ENCODE results near the gene SEZ6.

Gene SEZ6

DNA sequence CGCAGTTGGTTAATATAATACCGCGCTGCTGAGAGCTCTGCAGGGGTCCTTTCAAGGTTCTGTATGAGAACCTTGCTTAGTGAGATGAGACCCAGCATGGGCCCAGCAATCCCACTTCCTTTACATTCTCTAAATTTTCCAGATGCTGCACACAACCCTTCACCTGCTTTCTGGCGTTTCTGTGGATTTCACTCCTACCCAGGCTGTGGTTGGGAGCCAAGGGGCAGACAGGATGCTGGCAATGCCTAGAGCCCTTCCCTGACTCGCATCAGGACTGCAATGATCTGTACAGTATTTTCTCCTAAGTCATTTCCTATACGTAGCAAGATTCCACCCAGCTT lies 27.0 kb upstream of the SEZ6 start:
- DNase-seq, result no peak

DNA sequence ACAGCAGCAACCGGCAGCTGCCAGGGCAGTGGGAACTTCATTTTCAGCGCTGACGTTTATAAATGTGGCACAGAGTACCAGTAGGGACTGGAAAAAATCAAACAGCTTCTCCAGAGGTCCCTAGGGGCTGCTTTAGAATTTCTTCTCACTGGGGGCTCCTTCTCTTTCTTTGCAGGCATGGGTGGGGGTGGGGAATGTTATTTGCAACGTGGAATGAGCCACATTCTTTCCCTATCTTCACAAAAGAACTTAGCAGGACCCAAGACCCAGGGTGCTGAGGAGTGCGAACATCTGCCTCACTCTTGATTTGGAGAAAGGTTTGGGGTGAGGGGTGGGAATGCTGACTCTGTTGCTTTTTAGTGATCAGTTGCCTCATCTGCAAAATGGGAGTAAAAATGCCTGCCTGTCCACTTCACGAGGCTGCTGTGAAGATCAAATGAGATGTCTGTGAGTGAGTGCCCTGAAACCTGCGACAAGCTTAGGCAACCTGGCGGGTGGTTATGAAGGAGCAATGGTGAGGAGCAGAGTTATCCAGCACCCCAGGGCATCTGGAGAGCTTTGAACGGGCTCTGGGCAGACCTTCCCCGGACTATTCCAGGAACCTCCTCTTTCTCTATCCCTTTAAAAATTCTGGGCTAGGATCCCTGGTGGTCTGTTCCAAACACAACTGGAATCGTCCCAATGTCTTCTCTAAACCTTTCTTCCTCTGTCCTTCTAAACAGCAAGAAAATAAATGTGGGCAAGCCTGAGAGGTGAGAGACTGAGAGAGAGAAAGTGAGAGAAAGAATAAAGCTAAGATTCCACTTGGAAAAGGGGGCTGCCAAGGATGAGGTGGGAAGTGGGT lies 26.4 kb upstream of the SEZ6 start:
- no peak for DNase-seq

DNA sequence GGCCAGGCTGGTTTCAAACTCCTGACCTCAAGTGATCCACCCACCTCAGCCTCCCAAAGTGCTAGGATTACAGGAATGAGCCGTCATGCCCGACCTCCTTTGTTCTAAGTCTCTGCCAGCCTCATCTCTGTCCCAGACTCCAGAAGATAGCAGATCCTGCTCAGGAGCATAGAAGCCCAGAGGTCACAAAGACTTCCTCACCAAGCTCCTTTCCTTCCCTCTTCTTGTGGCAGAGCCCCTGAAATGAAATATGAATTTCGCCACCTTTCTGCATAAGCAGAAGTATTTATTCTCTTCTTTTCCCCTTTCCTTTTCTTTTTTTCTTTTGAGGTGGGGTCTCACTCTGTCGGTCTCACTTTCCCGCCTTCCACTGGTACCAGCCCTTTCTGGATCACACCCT lies 25.7 kb upstream of the SEZ6 start:
- no peak for DNase-seq

DNA sequence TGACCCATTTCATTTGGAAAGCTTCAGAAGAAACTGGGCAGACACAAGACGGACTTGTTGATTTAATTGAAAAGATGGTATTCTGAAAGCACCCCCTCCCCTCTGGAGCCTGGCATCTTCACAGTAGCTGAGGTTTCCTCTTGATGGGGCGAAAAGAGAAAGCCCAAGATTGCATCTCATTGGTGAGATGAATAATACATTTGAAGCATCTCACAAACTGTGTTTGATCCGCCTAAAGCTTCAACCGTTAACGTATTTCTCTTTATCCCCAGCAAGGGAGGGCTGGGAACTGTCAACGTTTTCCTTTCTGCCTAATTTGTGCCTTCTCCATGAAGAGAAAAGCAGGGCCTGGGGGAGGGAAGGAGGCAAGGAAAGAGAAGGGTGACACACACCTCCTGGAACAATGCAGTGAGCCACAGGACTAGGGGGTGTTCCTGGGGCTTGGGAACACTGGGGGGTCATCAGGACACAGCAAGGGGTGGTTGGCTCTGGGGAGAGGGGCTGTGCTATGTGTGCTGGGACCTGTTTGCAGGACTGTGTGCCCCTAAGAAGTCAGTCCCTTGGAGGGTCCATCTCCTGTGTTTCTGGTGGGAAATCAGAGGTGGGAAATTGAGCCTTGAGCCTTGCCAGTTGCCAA lies 18.6 kb upstream of the SEZ6 start:
- DNase-seq, result no peak

DNA sequence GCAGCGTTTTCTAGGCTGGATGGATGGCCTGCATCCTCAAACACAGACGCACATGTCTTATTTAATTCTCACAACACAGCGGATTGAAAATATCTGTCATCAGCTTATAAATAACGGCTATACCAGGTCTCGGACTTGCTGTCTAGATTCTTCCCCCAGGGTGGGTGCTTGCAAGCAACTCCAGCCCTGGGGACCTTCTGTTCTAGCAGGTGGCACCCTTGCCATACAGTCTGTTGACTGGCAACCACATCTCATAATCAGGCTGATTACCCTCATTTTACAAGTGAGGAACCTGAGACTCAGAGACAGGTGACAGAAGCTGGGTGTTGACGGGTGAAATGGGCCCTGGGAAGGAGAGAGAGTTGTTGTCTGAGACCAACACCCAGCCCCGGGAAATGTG lies 16.2 kb upstream of the SEZ6 start:
- DNase-seq, result no peak

DNA sequence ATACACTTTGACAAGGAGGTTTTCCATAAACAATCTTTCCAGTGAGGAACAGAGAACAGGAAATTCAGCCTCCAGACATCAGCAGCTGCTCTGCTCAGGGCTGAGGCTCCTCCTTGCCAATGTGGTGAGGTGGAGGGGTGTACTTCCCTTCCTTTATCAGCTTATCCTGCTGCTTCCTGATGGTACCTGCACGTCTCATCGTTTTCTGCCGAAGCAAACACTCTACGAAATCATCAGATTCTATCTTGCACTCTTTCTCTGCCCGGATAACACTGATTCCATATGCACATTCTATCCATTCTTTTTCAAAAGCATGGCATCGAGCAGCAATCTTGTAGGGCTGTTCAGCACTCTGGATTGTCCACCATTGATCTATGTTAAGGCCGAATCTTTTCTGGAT lies 15.4 kb upstream of the SEZ6 start:
- DNase-seq, result no peak

DNA sequence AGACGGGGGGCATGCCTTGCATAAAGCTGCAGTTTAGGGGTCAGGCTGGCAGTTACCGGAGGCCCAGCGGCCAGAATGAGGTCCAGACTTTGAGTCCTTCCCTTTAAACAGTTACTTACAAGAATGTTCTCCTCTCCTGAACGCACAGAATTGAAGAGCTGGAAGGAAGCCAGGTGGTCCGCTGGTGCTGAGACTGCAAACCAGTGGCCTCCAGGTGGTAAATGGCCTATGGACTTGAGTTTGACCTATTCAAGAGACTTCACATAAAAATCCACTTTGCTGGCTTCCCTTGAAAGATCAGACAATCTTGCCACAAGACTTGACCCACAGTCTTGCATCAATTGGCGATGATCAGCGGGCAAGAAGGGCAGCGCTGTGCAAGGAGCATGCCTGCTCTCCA lies 14.7 kb upstream of the SEZ6 start:
- no peak for DNase-seq

DNA sequence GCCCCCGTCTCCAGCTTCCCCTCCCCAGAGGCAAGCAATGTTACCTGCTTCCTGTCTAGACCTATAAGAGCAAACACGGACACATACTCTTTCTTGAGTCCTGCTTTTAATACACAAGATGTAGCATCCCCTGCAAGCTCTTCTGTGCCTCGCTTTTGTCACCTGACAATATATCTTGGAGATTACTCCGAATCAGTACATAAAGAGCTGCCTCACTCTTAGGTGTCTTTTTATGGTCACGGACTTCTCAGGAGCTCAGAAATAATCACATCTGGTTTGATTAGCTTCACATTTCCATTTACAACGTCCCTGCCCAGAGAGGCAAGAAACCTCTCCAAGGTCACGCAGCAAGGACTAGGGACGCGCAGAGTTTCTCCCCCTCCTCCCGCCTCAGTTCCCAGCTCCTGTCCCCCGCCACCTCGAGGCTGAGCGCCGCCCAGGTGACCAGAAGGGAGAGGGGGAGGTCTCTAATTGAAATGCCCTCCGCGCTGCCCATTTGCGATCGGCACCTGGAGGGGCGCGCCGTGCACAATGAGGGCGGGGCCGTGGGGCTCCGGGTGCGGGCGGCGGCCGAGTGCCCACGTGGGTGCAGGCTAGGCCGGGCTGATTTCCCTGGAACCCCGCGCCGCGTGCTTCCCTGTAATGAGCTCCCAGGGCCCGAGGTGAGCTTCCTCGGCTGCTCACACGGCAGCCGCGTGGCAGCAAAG lies 13.8 kb upstream of the SEZ6 start:
- DNase-seq, result no peak

DNA sequence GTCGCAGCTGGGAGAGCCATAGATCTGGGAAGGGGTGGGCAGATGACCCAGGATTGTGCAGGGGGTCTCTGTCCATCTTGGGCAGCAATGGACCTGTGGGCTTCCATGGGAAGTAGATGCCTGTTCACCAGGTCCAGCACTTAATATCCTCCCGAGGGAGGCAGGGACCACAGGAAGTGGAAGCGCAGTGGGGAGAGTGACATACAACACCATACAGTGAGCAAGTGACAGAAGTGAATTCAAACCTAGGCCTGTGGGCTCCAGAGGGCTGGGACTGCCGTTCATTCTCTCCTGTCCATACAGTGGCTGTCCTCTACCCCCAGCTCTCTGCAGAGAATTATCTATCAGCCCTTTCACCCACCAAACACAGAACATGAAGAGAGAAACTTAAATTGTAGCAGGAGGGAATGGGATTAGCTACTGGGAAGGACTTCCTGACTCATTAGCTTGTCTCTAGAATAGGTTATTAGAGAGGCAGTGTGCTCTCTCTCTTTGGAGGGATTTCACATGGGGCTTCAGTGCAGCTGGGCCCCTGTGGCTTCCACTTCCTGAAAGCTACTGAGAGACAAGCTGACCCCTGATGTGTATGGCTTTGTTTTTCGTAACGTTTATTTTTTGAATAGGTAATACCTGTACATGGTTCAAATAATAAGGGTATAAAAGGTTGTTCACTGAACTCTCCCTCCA lies 13.1 kb upstream of the SEZ6 start:
- DNase-seq, result no peak

DNA sequence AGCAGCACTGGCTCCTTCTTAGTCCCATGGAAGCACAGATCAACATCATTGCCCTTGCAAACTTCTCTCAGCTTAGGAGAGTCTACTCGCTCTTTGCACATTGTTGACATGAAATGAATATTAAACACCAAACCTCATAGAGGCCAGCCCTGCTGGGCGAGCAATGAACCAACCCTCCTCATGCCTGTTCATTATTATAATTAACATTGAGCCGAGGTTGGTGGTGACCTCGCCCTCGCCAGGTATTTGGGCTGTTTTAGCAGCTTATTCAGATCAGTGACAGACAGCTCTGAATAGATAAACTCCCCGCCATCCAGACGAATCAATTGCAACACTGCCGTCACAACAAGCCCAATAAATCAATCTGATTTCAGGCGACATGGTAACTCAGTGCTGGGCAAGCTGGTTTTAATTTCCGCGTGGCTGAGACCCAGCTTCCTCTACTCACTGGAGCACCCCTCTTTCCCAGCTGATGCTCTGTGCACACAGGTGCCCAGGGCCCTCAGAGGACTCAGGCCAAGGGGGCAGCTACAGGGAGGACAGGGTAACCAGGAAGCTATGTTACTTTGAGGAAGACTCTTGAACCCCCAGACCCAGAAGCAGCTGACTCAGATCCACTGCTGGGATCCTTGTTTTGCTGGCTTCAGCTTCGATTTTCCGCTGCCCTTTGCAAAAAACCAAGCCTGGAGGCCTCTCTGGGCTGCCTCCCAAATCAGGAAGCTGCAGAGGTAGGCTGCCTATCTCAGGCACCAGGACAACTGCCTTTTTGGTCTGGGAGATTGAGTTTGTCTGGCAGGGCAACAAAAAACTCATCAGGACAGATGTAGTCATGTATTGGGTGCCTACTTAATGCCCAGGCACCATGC lies 10.7 kb upstream of the SEZ6 start:
- DNase-seq, result no peak

DNA sequence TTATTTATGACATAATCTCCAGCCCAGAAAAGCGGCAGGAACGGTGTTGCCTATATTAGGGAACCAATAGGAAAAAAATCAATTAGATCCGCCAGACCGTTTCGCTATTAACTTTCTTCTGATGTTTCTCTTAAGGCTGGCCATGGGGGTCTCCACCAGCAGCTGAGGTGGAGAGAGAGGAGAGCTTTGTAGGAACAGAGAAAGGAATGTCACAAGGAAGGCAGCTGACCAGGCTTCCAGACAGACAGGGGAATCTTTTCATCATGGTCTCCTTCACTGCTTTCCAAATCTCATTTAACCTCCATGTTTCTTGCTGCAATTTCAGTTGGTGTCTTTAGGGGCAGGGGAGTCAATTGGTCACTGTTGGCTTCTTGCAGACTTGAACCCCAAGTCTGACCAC lies 8.9 kb upstream of the SEZ6 start:
- no peak for DNase-seq

DNA sequence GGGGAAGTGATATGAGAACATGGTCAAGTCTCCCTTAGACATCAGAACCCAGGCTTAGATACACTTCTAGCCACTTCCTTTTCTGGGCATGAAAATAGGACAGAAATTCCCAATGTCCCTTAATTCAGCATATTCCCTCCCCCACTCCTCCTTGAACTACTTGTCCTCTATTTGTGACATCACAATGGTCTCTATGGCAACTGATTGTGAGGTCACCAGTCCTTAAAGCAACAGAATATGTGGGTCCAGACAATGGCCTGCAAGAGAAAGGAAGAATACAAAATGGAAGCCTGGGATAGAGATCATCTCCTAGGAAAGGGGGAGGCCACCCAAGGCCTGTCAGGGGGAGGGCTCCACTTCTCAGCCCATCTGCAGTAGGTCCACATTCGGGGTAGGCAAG lies 6.7 kb upstream of the SEZ6 start:
- no peak for DNase-seq

DNA sequence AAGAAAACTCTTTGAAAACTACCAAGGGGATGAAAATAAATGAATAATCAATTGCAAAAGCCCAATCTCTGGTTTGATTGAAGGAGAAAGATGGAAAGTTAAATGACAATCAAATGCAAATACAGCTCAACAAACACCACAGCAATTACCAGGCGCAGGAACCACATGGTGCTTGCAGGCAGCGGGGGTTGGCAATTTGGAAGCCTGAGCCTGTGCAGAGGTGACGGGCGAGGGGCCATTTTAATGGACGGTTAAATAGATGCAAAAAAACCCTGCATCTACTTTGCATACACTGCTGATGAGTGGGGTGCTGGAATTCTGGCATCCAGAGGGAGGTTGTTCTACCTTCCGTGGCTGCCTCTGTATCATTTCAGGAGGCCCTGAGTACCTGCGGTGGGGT lies 4.8 kb upstream of the SEZ6 start:
- DNase-seq, result no peak

DNA sequence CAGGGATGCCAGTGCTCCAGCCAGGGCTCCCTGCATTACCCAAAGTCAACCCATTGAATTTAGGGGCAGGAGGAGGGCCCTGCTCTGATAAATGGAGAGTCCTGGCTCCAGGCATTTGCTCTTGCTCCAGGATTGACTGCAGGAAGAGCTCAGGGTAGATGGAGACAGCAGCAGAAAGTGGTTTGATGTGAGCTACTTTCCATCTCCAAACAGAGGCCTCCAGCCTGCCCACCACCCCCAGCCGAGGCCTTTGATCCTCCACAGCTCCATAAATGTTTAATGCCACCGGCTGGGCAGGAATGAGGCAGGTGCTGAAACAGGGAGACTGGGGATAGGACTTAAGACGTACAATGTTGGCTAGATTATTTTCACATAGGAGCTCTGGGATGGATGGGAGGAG lies 4.3 kb upstream of the SEZ6 start:
- DNase-seq, result no peak

DNA sequence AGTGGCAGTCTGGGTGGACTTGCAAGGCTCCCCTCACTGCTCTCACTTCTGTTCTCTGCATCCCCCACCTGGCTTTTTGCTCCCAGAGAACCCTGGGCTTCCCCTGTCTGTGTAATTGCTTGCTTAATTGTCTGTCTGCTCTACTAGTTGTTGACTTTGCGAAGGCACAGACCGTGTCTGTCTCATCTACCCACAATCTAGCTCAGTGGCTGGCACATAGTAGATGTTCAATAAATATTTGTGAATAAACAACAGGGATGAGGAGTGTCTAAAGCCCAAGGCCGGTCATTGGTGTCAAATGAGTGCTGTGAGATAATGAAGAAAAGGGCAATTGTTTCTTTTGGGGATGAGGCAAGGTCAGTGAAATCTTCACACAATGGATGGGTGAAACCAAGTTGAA lies 2.8 kb upstream of the SEZ6 start:
- no peak for DNase-seq

DNA sequence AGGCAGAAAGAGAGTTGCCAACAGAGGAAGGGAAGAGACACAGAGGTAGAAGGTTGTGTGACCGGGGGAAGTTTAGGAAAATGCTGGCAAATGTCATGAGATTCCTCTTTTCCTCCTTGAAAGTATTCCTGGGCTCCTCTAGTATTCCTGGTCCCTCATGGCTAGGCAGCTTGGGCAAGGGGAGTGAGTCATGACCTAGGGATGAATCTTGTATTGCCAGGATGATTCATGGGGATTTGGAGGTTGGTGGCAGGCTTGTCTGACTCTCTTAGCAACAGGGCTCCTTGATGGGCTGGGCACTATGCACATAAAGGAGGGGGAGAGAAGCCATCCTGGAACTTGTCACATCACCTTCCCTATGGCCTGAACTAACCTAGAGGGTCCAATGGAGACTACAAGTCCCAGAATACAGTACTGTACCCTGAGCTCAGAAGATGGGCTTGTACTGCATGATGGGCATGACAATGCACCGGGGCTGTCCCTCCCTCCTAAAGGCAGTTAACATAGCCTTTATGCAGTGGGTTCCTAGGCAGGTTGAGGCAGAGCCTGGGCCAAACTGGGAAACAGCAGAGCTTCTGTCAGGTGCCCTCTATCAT lies 2.1 kb upstream of the SEZ6 start:
- DNase-seq, result no peak

DNA sequence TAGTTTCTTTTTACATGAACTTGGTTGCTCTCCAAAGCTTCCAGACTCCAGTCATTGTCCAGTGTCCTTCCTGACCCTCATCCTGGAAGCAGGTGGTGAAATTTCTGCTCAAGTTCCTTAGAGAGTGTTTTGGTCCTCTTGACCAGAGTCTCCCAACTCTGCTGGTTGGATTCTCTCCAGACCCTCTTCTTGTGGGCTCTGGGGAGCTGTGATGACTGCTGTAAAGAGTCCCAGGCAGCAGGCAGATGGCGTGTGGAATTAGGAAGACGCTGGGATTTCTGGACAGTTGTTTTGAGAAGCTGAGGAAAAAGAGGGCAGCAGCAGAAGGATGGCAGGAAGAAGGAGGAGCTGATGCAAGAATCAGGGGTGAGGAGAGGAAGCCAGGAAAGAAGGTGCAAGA lies 1.6 kb upstream of the SEZ6 start:
- no peak for DNase-seq

DNA sequence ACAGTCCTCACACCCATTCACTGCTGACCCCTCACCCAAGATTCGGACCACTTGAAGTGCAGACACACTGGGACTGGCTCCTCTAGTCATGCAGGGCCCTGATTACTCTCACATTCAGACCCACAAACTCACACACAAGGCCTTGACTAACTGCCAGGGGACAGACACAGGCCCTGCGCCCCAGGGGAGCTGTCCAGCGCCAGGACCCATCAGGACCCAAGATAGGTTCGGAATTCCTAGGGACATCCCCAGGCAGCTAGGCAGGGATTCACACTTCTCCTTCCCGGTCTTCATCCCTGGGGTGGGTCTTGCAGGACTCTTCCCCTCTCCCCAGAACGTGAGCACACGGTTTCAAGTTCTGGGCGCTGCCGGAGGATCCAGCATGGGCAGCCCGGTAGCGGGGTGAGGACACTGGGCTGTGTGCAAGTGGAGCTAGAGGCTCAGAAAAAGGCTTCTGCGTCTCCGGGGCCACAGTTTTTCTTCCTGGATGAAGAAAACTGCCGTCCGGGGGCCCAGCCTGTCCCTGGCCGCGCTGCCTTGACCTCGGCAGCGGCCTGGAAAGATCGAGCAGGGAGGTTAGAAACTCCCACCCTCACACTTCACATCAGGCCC lies 1.6 kb downstream of the SEZ6 start:
- no peak for DNase-seq

DNA sequence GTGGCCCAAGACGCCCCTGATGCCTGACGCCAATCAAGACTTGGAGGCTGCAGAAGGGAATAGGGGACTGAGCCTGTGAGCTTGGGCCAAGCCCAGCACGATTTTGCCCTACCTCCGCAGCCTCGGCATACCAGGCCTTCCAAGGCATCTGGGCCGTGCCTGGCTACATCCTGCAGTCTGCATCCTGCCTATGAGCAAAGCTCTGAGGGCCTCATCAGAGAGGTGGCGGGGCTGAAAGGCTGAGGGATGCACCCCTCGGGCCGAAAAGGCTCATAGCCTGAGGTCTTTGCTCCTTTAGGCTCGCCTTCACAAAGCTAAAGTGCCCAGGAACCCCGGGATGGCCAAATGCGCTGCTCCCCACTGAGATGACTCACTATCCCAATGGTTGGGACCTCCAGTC lies 2.5 kb downstream of the SEZ6 start:
- DNase-seq, result no peak

DNA sequence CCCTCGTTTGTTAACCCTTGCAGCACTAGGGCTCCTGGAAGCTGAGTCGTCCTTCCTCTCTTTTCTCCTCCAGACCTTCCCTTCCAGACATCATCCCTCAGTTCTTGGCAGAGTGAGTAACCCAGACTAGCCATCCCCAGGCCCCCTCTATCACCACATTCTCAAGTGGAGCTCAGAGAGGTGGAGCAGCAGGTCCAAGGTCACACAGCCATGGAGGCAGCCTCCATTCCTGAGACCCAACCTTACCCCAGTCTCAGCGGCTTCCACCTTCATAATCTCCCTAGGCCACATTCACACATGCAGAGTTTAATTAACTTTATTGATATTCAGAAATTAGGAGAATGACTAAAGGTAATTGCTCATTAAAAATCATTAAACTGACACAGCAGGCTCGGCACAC lies 3.0 kb downstream of the SEZ6 start:
- DNase-seq, result no peak

DNA sequence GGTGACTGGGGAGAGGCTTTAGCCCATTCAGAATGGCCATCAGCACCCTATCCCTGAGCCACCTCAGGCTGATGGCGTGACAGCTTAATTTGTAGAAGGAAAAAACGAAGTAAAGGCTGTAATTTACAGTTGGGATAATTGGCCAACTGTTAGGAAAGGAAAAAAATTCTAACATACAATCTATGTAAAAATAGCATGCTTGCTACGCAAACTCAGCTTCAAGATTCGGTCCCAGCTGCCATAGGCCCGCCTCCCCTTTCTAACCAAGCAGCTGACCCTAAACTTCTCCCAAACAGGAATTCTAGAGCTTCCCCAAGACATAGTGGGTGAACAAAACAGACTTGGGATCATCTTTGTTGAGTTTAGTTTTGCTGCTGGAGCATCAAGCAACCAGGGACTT lies 4.9 kb downstream of the SEZ6 start:
- no peak for DNase-seq

DNA sequence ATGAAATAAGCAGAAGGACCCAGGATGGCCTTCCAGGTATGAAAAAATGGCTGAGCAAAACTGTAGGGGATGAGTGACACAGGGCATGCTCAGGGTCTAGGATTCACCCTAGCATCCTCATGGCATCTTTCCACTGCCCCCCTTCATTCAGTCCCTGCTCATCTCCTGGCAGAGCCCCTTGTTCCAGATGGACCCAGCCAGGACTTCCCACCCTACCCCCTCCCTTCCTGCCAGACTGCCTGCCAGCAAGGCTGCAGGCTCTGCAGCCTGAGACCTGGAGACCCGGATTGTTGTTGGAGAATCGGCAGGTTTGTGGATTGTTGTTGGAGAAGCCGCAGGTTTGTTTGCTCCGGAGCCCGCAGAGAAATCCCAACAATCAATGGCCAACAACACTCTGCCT lies 6.6 kb downstream of the SEZ6 start:
- DNase-seq, result no peak
